ENCODE measurements around the gene CYGB. TPM values are rescaled to one million over a fixed set of nuclear protein-coding genes. Genes with fewer than 3 reads are reported as not detected.

Gene CYGB
- total and polyA plus RNA-seq, 10 of the 15 experiments (the other 5 are each of a cell fraction or from before 2014, with no cell fraction given) = 0.34 TPM; not detected in 9

- Histone ChIP-seq H3K36me3 (ENCODE audit: control insufficient read depth in 2 of 2, insufficient read depth in 2 of 2, low read length in 1 of 2) (peaks cover 7 to 23% of the 10 kb centered on the region in 2 experiments), H4K20me1 (ENCODE audit: control insufficient read depth, insufficient read depth) (peaks cover 3% of the 10 kb centered on the region; the same call in 1 of the 2 replicates), H3K27me3 (replicated peaks in 1 of 2; ENCODE audit: control insufficient read depth in 2 of 2, insufficient read depth in 2 of 2, low read length in 1 of 2) (no peaks in the 10 kb centered on the region), H2AFZ (ENCODE audit: control insufficient read depth, low read depth, low read length) (no peak overlapping the region), H3K4me1 (ENCODE audit: control insufficient read depth, insufficient read depth, low read length) (peaks cover 17% of the 10 kb centered on the region), H3K9me3 (replicated peaks; ENCODE audit: control insufficient read depth, insufficient read depth, low read length) (no peaks in the 10 kb centered on the region), H3K9ac (ENCODE audit: control insufficient read depth, insufficient read depth, low read length) (peak overlapping the region; percentile 99), H3K27ac (ENCODE audit: control insufficient read depth, insufficient read depth) (peak overlapping the region; percentile 95), H3K79me2 (ENCODE audit: control insufficient read depth, insufficient read depth, low read length) (peaks cover 63% of the 10 kb centered on the region), H3K4me2 (ENCODE audit: control insufficient read depth, insufficient read depth) (peak overlapping the region; percentile 94), H3K4me3 (peak overlapping the region; percentile 74)
- BruUV-seq (replicated peaks) = no TSS peak
- ChIA-PET SMC1A (ENCODE audit: uncharacterized antibody, unreplicated experiment) (interaction anchor here (0.8 to 7.2 kb wide), 7 partner anchors 9 to 152 kb away, joined by 3 to 87 read pairs (median 7); no protein-coding TSS in a partner anchor), RAD21 (ENCODE audit: unreplicated experiment) (interaction anchor here (1.2 to 3.0 kb wide), 5 partner anchors 9 to 63 kb away, joined by 3 to 22 read pairs (median 5); no protein-coding TSS in a partner anchor), POLR2A (interaction anchor here (0.7 to 1.6 kb wide), 5 partner anchors 9 to 147 kb away, joined by 3 to 6 read pairs (median 4); a partner anchor contains a TSS), CTCF (interaction anchor here (1.1 to 6.1 kb wide), 10 partner anchors 11 to 153 kb away, joined by 3 to 146 read pairs (median 5); no protein-coding TSS in a partner anchor)
- no peak for FAIRE-seq
- ATAC-seq = peak; percentile 7; the same call in 2 of the 3 replicates
- intact Hi-C loops (cut with micrococcal nuclease; ENCODE audit: unreplicated experiment) = loop anchor here (10.0 kb wide), 1 partner anchor 134 kb away; no protein-coding TSS in a partner anchor
- WGBS (ENCODE audit: insufficient coverage, insufficient replicate concordance, low lambda C conversion rate, missing lambda C conversion rate) = 36% methylated on average over 6 of the region's 6 CpGs
- in situ Hi-C loops (cut with MboI) = no loop called here
- no peak for DNase-seq (ENCODE audit: low read depth, low spot score)
- TF ChIP-seq NFIC (IDR thresholded peaks at IDR 0.05; ENCODE audit: low read depth, low read length) (no peak), RAD51 (IDR thresholded peaks at IDR 0.05) (peak; percentile 56), MEF2A (IDR thresholded peaks at IDR 0.05; ENCODE audit: insufficient read depth, low read depth, low read length) (no peak), RUNX3 (IDR thresholded peaks at IDR 0.05; ENCODE audit: low read length) (0 out of 2 replicates have a peak, but pooled peaks have one; percentile 5), CEBPB (IDR thresholded peaks at IDR 0.05; ENCODE audit: borderline replicate concordance in 1 of 2, low read depth in 2 of 2, low read length in 2 of 2) (no peak), TARDBP (IDR thresholded peaks at IDR 0.05; ENCODE audit: borderline replicate concordance) (no peak), CBX5 (IDR thresholded peaks at IDR 0.05; ENCODE audit: low read depth) (no peak), NKRF (conservative IDR thresholded peaks at IDR 0.05) (no peak), HCFC1 (IDR thresholded peaks at IDR 0.05; ENCODE audit: low read length) (no peak), BCL11A (IDR thresholded peaks at IDR 0.05; ENCODE audit: low read depth, low read length) (no peak), ELK1 (IDR thresholded peaks at IDR 0.05; ENCODE audit: low read depth, low read length) (no peak), E4F1 (IDR thresholded peaks at IDR 0.05; ENCODE audit: borderline replicate concordance, partially characterized antibody) (no peak), MAX (IDR thresholded peaks at IDR 0.05; ENCODE audit: low read depth, low read length) (no peak), TAF1 (IDR thresholded peaks at IDR 0.05; ENCODE audit: borderline replicate concordance, low read depth, low read length) (no peak), SIN3A (IDR thresholded peaks at IDR 0.05; ENCODE audit: low read depth, low read length) (no peak), TBL1XR1 (IDR thresholded peaks at IDR 0.05; ENCODE audit: low read depth, low read length) (no peak), SUZ12 (IDR thresholded peaks at IDR 0.05; ENCODE audit: unreplicated experiment) (no peak), EGR1 (IDR thresholded peaks at IDR 0.05; ENCODE audit: borderline replicate concordance in 1 of 2, low read depth in 2 of 2, low read length in 2 of 2) (no peak)
Measured at GRCh38 chr17:76560877-76561221, 23.3 kb upstream of the CYGB start.
